GM12892 (cell line): ENCODE data around the gene FBXW5.

Experiments
- DNase-seq: peaks from one replicate; pipeline ENCODE4 v3.0.0; 2011; ENCODE audit not compliant: insufficient read length
- FAIRE-seq: peaks from 2 replicates; lab custom pipeline; 2011; peaks lifted over from hg19 to GRCh38; lab: Jason Lieb, UNC
- POLR2A ChIP-seq: IDR thresholded peaks from 2 replicates; pipeline ENCODE4 v1.6.1; 2011; ENCODE audit warnings: low read depth, low read length, control low read depth
- POLR2AphosphoS5 ChIP-seq: IDR thresholded peaks from 2 replicates; pipeline ENCODE4 v1.6.1; 2011; ENCODE audit warnings: low read depth, low read length, control low read depth
- TAF1 ChIP-seq: IDR thresholded peaks from 2 replicates; pipeline ENCODE4 v1.6.1; 2011; ENCODE audit warnings: low read depth, mild to moderate bottlenecking, control low read depth, low read length, borderline replicate concordance

Gene FBXW5

DNA sequence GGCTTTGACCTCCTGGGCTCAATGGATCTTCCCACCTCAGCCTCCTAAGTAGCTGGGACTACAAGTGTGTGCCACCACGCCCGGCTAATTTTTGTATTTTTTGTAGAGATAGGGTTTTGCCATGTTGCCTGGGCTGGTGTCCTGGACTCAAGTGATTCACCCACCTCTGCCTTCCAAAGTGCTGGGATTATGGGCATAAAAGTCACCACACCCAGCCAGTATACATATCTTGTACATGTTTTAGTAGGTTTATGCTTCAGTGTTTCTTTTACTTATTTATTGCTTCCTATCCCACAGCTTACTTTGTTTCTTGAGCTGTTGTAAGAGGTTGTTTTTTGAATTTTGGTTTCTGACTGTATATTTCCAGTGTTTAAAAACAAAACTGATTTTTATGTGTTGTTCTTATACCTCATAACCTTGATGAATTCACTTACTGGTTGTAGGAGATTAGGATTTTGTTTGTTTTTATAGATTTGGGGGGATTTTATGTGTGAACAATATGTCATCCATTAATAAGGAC is 12.9 kb downstream of the FBXW5 start:
- TF ChIP-seq TAF1 (no peak), POLR2AphosphoS5 (no peak), POLR2A (no peak)
- no peak for DNase-seq
- FAIRE-seq, result peak; percentile 64

DNA sequence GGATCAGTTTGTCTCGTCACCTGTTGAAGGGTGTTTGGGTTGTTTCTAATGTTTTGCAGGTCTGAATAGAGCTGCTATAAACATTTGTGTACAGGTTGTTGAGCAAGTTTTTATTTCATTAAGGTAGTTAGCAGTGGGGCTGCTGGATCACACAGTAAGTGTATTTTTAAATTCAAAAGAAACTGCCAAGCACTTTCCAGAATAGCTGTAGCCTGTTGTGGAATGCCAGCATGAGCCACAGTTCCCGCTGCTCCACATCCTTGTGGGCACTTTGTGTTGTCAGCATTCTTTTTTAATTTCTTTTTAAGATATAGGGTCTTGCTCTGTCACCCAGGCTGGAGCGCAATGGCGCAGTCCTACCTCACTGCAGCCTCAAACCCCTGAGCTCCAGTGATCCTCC is 14.5 kb downstream of the FBXW5 start:
- TF ChIP-seq POLR2A (no peak), TAF1 (no peak), POLR2AphosphoS5 (no peak)
- DNase-seq (no peak), FAIRE-seq (no peak)

DNA sequence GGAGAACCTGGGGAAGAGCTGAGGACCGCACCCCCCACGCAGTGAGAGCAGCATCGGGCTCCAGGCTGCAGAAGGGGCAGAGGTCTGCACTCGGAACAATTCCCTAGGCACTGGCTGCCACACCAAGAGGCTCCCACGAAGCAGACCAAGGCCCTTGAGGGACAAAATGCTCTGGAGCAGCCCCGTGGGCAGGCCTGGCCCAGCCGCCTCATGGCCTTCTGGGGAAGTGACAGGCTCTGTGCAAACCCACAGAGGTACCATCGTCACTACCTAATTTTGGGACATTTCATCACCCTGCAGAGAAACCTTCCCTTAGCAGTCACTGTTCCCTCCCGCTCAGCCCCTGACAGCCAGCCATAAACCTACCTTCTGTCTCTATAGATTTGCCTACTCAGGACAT is 15.9 kb downstream of the FBXW5 start:
- no peak for DNase-seq
- peak; percentile 44; the same call in 1 of the 2 replicates for TF ChIP-seq POLR2AphosphoS5
- no peak for TF ChIP-seq POLR2A
- no peak for TF ChIP-seq TAF1

DNA sequence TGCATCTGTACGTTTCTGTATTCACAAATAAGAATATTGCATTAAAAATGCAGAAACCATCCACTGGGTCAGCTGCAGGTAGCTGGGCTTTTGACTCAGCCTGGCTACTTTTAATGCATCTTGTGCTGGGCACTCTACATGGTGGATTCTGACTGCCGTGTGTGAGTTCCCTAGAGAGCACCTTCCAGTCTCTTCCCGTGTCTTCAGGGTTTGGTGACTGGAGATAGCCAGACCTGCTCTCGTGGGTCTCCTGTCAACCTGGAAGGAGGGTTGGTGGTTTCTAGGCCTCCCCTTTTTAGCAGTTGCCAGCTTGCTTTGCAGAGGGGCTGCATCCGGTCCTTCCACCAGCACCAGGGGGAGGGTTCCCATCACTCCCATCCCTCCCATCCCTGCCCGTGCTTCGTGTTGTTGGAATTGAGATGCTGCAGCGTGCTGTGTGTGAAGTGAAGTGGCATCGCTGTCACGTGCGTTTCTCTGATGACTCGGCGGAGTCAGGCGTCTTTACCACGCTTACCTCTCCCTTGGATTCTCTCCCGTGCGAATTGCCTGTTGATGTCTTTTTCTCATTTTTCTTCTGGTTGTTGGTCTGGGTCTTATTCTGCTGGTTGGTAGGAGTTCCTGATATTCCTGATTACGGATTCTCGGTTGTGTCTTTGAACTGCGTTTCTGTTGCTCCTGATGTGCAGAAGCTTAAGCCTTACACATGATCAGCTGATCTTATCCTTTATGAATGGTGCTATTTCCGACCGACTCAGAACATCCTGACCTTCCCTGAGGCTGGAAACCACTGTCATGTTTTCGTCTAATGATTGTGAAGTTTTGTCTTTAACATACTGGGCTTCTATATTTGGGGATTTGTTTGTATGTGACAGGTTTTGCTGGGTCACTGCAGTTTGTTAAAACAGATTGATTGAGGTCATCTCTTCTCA is 16.9 kb downstream of the FBXW5 start:
- FAIRE-seq, result no peak

More for the DNA sequence above, 15.9 kb downstream of the FBXW5 start:
- FAIRE-seq, result no peak

DNA sequence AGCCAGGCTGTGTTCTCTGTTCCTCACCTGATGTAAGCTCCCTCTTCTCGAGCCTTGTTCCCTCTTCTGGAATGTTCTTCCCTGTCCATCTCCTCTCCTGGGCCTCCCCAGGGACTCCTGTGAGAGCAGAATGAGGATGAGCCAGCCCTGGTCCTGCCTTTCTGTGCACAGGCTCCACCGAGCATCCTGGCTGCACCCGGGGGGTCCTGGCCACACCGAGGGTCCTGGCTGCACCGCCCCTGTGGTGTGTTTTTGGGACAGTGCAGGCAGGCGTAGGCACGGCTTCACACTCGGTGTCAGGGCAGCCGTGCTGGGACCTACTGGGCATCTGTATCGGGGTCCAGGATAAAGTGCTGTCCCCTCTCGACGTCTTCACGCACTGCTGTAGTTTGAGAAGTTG is 17.8 kb downstream of the FBXW5 start:
- TF ChIP-seq TAF1, result no peak
- no peak for TF ChIP-seq POLR2A
- TF ChIP-seq POLR2AphosphoS5, result no peak
- no peak for DNase-seq
- no peak for FAIRE-seq

More for the DNA sequence above, 16.9 kb downstream of the FBXW5 start:
- no peak for TF ChIP-seq TAF1
- DNase-seq, result no peak

DNA sequence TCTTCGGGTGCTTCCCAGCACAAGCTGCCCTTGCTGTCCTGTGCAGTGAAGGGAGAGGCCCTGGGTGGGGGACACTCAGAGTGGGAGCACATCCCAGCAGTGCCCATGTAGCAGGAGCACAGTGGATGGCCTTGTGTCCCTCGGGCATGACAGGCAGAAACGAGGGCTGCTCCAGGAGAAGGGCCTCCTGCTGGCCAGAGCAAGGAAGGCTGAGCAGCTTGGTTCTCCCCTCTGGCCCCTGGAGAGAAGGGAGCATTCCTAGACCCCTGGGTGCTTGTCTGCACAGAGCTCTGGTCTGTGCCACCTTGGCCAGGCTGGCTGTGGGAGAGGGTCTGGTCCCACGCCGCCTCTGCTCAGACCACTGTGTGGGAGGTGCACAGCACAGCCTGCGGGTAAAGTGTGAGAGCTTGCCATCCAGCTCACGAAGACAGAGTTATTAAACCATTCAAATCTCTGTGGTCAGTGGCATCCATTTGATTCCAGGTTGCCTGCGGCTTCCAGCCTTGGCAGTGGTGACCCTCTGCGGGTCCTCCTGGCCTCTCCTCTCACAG is 18.3 kb downstream of the FBXW5 start:
- TF ChIP-seq POLR2AphosphoS5, result peak; percentile 16; the same call in 1 of the 2 replicates
- TF ChIP-seq POLR2A, result no peak
- DNase-seq, result no peak
- FAIRE-seq, result no peak

DNA sequence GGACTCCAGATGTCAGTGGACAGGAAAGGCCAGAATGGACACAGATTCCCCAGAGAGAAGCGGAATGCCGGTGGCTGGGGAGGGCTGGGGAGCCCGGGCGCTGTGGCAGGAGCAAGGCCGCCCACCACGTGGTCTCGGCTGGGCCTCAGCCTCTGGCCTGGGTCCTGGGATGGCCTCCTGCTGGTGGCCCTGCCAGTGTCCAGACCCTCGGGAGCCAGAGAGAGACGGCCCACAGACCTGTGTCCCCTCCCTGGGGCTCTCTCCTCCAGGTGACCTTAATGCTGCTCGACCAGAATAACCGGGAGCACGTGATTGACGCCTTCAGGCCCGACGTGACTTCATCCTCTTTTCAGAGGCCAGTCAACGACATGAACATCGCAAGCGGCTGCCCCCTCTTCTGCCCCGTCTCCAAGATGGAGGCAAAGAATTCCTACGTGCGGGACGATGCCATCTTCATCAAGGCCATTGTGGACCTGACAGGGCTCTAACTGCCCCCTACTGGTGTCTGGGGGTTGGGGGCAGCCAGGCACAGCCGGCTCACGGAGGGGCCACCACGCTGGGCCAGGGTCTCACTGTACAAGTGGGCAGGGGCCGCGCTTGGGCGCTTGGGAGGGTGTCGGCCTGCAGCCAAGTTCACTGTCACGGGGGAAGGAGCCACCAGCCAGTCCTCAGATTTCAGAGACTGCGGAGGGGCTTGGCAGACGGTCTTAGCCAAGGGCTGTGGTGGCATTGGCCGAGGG is 19.0 kb downstream of the FBXW5 start:
- TF ChIP-seq POLR2AphosphoS5, result no peak
- TF ChIP-seq TAF1, result no peak
- no peak for TF ChIP-seq POLR2A
- DNase-seq (no peak), FAIRE-seq (no peak)

DNA sequence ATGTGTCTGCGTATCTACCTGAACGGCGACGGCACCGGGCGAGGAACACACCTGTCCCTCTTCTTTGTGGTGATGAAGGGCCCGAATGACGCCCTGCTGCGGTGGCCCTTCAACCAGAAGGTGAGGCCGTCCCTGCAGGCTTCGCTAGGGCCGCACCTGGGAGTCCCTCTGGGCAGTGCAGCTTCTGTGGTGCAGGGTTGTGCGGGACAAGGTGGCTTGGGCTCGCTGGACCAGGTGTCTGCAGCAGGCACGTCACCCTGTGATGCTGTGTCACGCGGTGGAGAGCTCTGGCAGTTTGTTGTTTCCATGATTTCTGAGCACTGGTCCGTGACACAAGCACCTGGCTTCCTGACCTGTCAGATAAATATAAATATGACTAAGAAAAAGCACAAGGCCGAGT is 20.7 kb downstream of the FBXW5 start:
- no peak for DNase-seq
- TF ChIP-seq TAF1 (no peak), POLR2A (no peak), POLR2AphosphoS5 (no peak)
- no peak for FAIRE-seq

DNA sequence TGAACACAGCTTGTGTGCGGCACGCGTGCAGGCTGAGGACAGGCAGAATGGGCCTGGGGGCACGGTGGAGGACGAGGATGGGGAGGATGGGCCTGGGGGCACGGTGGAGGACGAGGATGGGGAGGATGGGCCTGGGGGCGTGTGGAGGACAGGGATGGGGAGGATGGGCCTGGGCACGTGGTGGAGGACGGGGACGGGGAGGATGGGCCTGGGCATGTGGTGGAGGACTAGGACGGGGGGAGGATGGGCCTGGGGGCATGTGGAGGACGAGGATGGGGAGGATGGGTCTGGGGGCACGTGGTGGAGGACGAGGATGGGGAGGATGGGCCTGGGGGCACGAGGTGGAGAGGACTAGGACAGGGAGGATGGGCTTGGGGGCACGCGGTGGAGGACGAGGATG is 22.0 kb downstream of the FBXW5 start:
- no peak for DNase-seq
- TF ChIP-seq POLR2A (no peak), TAF1 (no peak)
- no peak for FAIRE-seq

DNA sequence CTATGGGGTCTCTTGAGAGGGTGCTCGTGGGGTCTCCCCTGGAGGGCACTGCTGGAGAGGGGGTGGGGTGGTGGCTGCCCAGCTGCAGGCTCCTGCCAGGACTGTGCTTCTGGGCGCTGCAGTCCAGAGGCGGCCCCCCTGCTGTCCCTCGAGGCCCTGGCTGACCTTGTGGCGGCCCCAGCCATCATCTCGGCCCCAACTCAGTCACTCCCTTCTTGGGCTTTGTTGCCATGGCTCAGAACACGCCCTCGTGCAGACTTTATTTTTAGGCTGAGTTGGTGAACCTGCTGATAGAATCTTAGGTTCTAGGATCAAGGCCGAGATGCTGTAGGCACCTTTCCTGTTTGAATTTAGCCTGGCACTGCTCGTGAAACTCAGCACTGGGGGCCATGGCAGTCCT is 22.8 kb downstream of the FBXW5 start:
- DNase-seq (no peak), FAIRE-seq (no peak)
- TF ChIP-seq POLR2AphosphoS5 (no peak), POLR2A (no peak), TAF1 (no peak)

DNA sequence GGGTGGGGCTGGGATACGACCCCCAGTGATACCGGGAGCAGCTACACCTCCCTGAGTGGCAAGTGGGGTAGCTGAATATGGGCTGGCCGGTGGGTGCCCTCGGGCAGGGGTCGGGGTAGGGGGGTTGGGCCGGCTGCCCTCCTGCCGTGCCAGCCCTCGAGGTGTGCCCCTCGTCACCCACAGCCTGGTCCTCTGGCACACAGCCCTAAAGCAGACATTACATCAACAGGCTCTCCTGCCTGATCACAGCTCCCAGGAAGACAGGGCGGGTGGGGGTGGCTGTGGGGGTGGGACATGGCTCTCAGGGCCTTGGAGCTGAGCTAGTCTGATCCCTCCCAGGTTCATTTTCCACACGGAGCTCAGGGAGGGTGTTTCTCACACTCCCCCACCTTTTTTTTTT is 23.2 kb downstream of the FBXW5 start:
- no peak for DNase-seq
- TF ChIP-seq POLR2A (no peak), TAF1 (no peak), POLR2AphosphoS5 (no peak)
- no peak for FAIRE-seq
